ENCODE measurements around the gene CFAP73.

GRCh38 chr12:113102811-113103210, 46.7 kb upstream of the CFAP73 start:
- no peak for TF ChIP-seq CTCF (IDR thresholded peaks at IDR 0.05; ENCODE audit: low read depth, low read length)
- no peak for TF ChIP-seq MAX (IDR thresholded peaks at IDR 0.05; ENCODE audit: low read depth, low read length)
